ENCODE measurements around the gene SCO2.

SCO2 gene

GRCh38 chr22:50526834-50527801 lies 1.7 kb upstream of the SCO2 start:
- Histone ChIP-seq H3K4me1 (ENCODE audit: insufficient read depth, low read length) (peaks cover 40% of the 10 kb centered on the region), H3K9me3 (ENCODE audit: insufficient read depth, low read length, severe bottlenecking) (no peaks in the 10 kb centered on the region), H3K9ac (ENCODE audit: low read depth, low read length) (peak overlapping the region; percentile 74), H2AFZ (ENCODE audit: low read depth, low read length) (peak overlapping the region; percentile 92), H3K4me3 (ENCODE audit: low read depth in 1 of 2, low read length in 2 of 2) (peak overlapping the region; percentile 80 to 89; a peak in 3 of 4 replicates), H4K20me1 (ENCODE audit: insufficient read depth, low read length) (peaks cover 29% of the 10 kb centered on the region), H3K4me2 (ENCODE audit: insufficient read depth, low read length) (peak overlapping the region; percentile 98), H3K27me3 (ENCODE audit: insufficient read depth, low read length, poor library complexity) (no peaks in the 10 kb centered on the region), H3K36me3 (ENCODE audit: insufficient read depth, low read length) (peaks cover 25% of the 10 kb centered on the region), H3K79me2 (ENCODE audit: insufficient read depth, low read length) (peaks cover 44% of the 10 kb centered on the region), H3K27ac (ENCODE audit: low read length) (peak overlapping the region; percentile 92)
- DNase-seq, result peak; percentile 50
- no peak for ATAC-seq (ENCODE audit: insufficient read depth, low read depth)
- no peak for TF ChIP-seq CTCF (IDR thresholded peaks at IDR 0.05; ENCODE audit: borderline replicate concordance, extremely low read depth, low read length, poor library complexity, severe bottlenecking)

- Histone ChIP-seq H3K4me1 (ENCODE audit: insufficient read depth, low read length) (peaks cover 40% of the 10 kb centered on the region), H2AFZ (ENCODE audit: low read depth, low read length) (peak overlapping the region; percentile 92), H3K4me2 (ENCODE audit: insufficient read depth, low read length) (peak overlapping the region; percentile 98), H3K9ac (ENCODE audit: low read depth, low read length) (peak overlapping the region; percentile 74), H3K9me3 (ENCODE audit: insufficient read depth, low read length, severe bottlenecking) (no peaks in the 10 kb centered on the region), H4K20me1 (ENCODE audit: insufficient read depth, low read length) (peaks cover 34% of the 10 kb centered on the region), H3K79me2 (ENCODE audit: insufficient read depth, low read length) (peaks cover 46% of the 10 kb centered on the region), H3K4me3 (ENCODE audit: low read depth in 1 of 2, low read length in 2 of 2) (peak overlapping the region; percentile 80 to 89), H3K27me3 (ENCODE audit: insufficient read depth, low read length, poor library complexity) (no peaks in the 10 kb centered on the region), H3K36me3 (ENCODE audit: insufficient read depth, low read length) (peaks cover 33% of the 10 kb centered on the region), H3K27ac (ENCODE audit: low read length) (peak overlapping the region; percentile 92)
- TF ChIP-seq EZH2 (IDR thresholded peaks at IDR 0.05; ENCODE audit: borderline replicate concordance, low read depth, low read length, severe bottlenecking), result no peak
- TF ChIP-seq CTCF (IDR thresholded peaks at IDR 0.05; ENCODE audit: borderline replicate concordance, extremely low read depth, low read length, poor library complexity, severe bottlenecking), result peak; percentile 74
- ATAC-seq (ENCODE audit: insufficient read depth, low read depth) (peak; percentile 71), DNase-seq (peak; percentile 92)
These were observed 873 bp upstream of the SCO2 start for GRCh38 chr22:50526108-50526833.

GRCh38 chr22:50525858-50526107 lies 385 bp upstream of the SCO2 start:
- no peaks in the 10 kb centered on the region for H3K27me3 ChIP-seq (ENCODE audit: insufficient read depth, low read length, poor library complexity)
- H3K79me2 ChIP-seq (ENCODE audit: insufficient read depth, low read length), result peaks cover 50% of the 10 kb centered on the region
- peak overlapping the region; percentile 74 for H3K9ac ChIP-seq (ENCODE audit: low read depth, low read length)
- peak overlapping the region; percentile 80 to 89; a peak in 3 of 4 replicates for H3K4me3 ChIP-seq (ENCODE audit: low read depth in 1 of 2, low read length in 2 of 2)
- no peak for DNase-seq
- no peak for ATAC-seq (ENCODE audit: insufficient read depth, low read depth)
- peak overlapping the region; percentile 98 for H3K4me2 ChIP-seq (ENCODE audit: insufficient read depth, low read length)
- TF ChIP-seq EZH2 (IDR thresholded peaks at IDR 0.05; ENCODE audit: borderline replicate concordance, low read depth, low read length, severe bottlenecking) (no peak), CTCF (IDR thresholded peaks at IDR 0.05; ENCODE audit: borderline replicate concordance, extremely low read depth, low read length, poor library complexity, severe bottlenecking) (no peak)
- no peaks in the 10 kb centered on the region for H3K9me3 ChIP-seq (ENCODE audit: insufficient read depth, low read length, severe bottlenecking)
- H3K27ac ChIP-seq (ENCODE audit: low read length), result peak overlapping the region; percentile 92
- H3K36me3 ChIP-seq (ENCODE audit: insufficient read depth, low read length), result peaks cover 38% of the 10 kb centered on the region
- H3K4me1 ChIP-seq (ENCODE audit: insufficient read depth, low read length), result peaks cover 40% of the 10 kb centered on the region
- H4K20me1 ChIP-seq (ENCODE audit: insufficient read depth, low read length), result peaks cover 34% of the 10 kb centered on the region
- H2AFZ ChIP-seq (ENCODE audit: low read depth, low read length), result peak overlapping the region; percentile 92

Measured in DND-41 (cell line).